Natural killer cell treated with Interleukin-12 subunit alpha and Interleukin-12 subunit beta and Interleukin-15 and Interleukin-18, amount 100 ng/mL, for 72 hours (primary cell): ENCODE data around the gene SHBG. TPM values are rescaled to one million over a fixed set of nuclear protein-coding genes. Genes with fewer than 3 reads are reported as not detected.

Experiments used
- ATAC-seq, 2 donors: fragments of 150-1000 bp; cut with Tn5 transposase in 1 of 2; sonication (Bioruptor Pico), chemical (Tn5 transposase) in 1 of 2; 2 replicates each; pipeline ENCODE4 v1.10.0; 2021
- DNase-seq: peaks from one replicate; pipeline ENCODE4 v3.0.0; 2022; ENCODE audit warnings: low spot score
- H3K27ac Mint-ChIP-seq, 2 donors: 1 replicate in 1 of 2; 2 replicates in 1 of 2; pipeline ENCODE4 v1.8.0; 2022; ENCODE audit warnings: mixed read lengths in 2 of 2, mild to moderate bottlenecking in 1 of 2, moderate library complexity in 1 of 2
- H3K27me3 Mint-ChIP-seq, 2 donors: 1 replicate in 1 of 2; 2 replicates in 1 of 2; pipeline ENCODE4 v1.8.0; 2022; ENCODE audit warnings: mixed read lengths in 2 of 2
- H3K36me3 Mint-ChIP-seq: one replicate; pipeline ENCODE4 v1.8.0; 2022; ENCODE audit warnings: mixed read lengths
- H3K4me1 Mint-ChIP-seq, 2 donors: 1 replicate in 1 of 2; 2 replicates in 1 of 2; pipeline ENCODE4 v1.8.0; 2022; ENCODE audit warnings: low read depth in 2 of 2, mixed read lengths in 2 of 2, mild to moderate bottlenecking in 1 of 2
- H3K4me3 Mint-ChIP-seq: one replicate; pipeline ENCODE4 v1.8.0; 2022; ENCODE audit warnings: mixed read lengths
- H3K9me3 Mint-ChIP-seq: 2 replicates; pipeline ENCODE4 v1.8.0; 2022; ENCODE audit warnings: mixed read lengths
- total RNA-seq, 2 donors: library from RNA; stranded (reverse); gene quantifications; one replicate each; pipeline ENCODE4 v1.2.3, GENCODE V29; 2022

Gene SHBG
- total RNA-seq, 2 donors from 2014 or later = not detected

GRCh38 chr17:7676533-7676932 lies 46.6 kb downstream of the SHBG start:
- Mint-ChIP-seq H3K36me3 (peaks cover 21% of the 10 kb centered on the region), H3K4me3 (no peak overlapping the region)
- no peak for ATAC-seq

GRCh38 chr17:7677388-7678067 lies 47.6 kb downstream of the SHBG start:
- Mint-ChIP-seq H3K27ac (no peak overlapping the region), H3K4me3 (no peak overlapping the region), H3K36me3 (peaks cover 21% of the 10 kb centered on the region), H3K4me1 (peaks cover 5 to 11% of the 10 kb centered on the region in 2 donors), H3K9me3 (peaks cover 8% of the 10 kb centered on the region), H3K27me3 (no peaks in the 10 kb centered on the region)
- ATAC-seq (no peak), DNase-seq (no peak)

More at GRCh38 chr17:7676533-7676932, 46.6 kb downstream of the SHBG start:
- H3K27ac Mint-ChIP-seq = no peak overlapping the region
- DNase-seq = no peak
- H3K27me3 Mint-ChIP-seq = no peaks in the 10 kb centered on the region
- peaks cover 5 to 11% of the 10 kb centered on the region in 2 donors for H3K4me1 Mint-ChIP-seq
- peaks cover 8% of the 10 kb centered on the region for H3K9me3 Mint-ChIP-seq

Other genes starting within 250 kb of the SHBG start
- under 1 TPM in 1 of 2 donors, not detected in 1; 0.36 TPM for gene TNK1, start 249.0 kb upstream of the SHBG start, total RNA-seq
- 10 to 100 TPM; 32.2 to 48.4 TPM for gene PLSCR3, start 235.6 kb upstream of the SHBG start, total RNA-seq
- gene TMEM256, start 226.0 kb upstream of the SHBG start, total RNA-seq = 10 to 100 TPM; 40.1 to 51.1 TPM
- 1 to 10 TPM; 2.3 to 7.7 TPM for gene NLGN2, start 222.3 kb upstream of the SHBG start, total RNA-seq
- gene SPEM1, start 209.8 kb upstream of the SHBG start, total RNA-seq = not detected
- gene SPEM2, start 204.5 kb upstream of the SHBG start, total RNA-seq = not detected
- not detected for gene SPEM3, start 201.3 kb upstream of the SHBG start, total RNA-seq
- gene TMEM102, start 194.7 kb upstream of the SHBG start, total RNA-seq = 10 to 100 TPM; 11.2 to 14.2 TPM
- 1 to 10 TPM; 1.9 to 4.5 TPM for gene FGF11, start 190.6 kb upstream of the SHBG start, total RNA-seq
- gene CHRNB1, start 185.1 kb upstream of the SHBG start, total RNA-seq = 10 to 100 TPM; 10.4 to 13.7 TPM
- gene ZBTB4, start 150.5 kb upstream of the SHBG start, total RNA-seq = 10 to 100 TPM; 19.7 to 26.1 TPM
- gene SLC35G6, start 148.7 kb upstream of the SHBG start, total RNA-seq = not detected
- gene POLR2A, start 145.8 kb upstream of the SHBG start, total RNA-seq = 100 to 1,000 TPM; 212 to 283 TPM
- gene TNFSF12, start 81.1 kb upstream of the SHBG start, total RNA-seq = 10 to 100 TPM; 54.9 to 69.3 TPM
- gene TNFSF13, start 71.4 kb upstream of the SHBG start, total RNA-seq = 1 to 10 TPM; 3.1 to 6.8 TPM
- 10 to 100 TPM; 56.2 to 90.1 TPM for gene SENP3, start 68.2 kb upstream of the SHBG start, total RNA-seq
- 10 to 100 TPM; 20.8 to 51.1 TPM for gene CD68, start 50.5 kb upstream of the SHBG start, total RNA-seq
- 10 to 100 TPM; 82.7 to 95.5 TPM for gene MPDU1, start 46.3 kb upstream of the SHBG start, total RNA-seq
- gene SOX15, start 40.0 kb upstream of the SHBG start, total RNA-seq = under 1 TPM in 1 of 2 donors, not detected in 1; 0.26 TPM
- gene FXR2, start 15.2 kb upstream of the SHBG start, total RNA-seq = 10 to 100 TPM; 42.7 to 56.6 TPM
- 10 to 100 TPM; 32.8 to 41.1 TPM for gene SAT2, start 2.3 kb upstream of the SHBG start, total RNA-seq
- under 1 TPM in 1 of 2 donors, not detected in 1; 0.25 TPM for gene ATP1B2, start 20.8 kb downstream of the SHBG start, total RNA-seq
- gene TP53, start 57.4 kb downstream of the SHBG start, total RNA-seq = 100 to 1,000 TPM in 1 of 2 donors, 10 to 100 TPM in 1; 98.2 to 112 TPM
- 10 to 100 TPM; 19.4 to 48.2 TPM for gene WRAP53, start 58.3 kb downstream of the SHBG start, total RNA-seq
- gene EFNB3, start 75.1 kb downstream of the SHBG start, total RNA-seq = not detected
- under 1 TPM in 1 of 2 donors, not detected in 1; 0.10 TPM for gene DNAH2, start 87.6 kb downstream of the SHBG start, total RNA-seq
- 10 to 100 TPM; 52.0 to 67.6 TPM for gene KDM6B, start 204.1 kb downstream of the SHBG start, total RNA-seq
- gene TMEM88, start 224.9 kb downstream of the SHBG start, total RNA-seq = 1 to 10 TPM; 2.4 to 2.7 TPM
- 100 to 1,000 TPM in 1 of 2 donors, 10 to 100 TPM in 1; 54.1 to 105 TPM for gene NAA38, start 227.4 kb downstream of the SHBG start, total RNA-seq
- gene CYB5D1, start 227.9 kb downstream of the SHBG start, total RNA-seq = 10 to 100 TPM; 11.3 to 12.9 TPM